ENCODE results near the gene GCNA. TPM values are rescaled to one million over a fixed set of nuclear protein-coding genes. Genes with fewer than 3 reads are reported as not detected.

GCNA gene
- total and polyA plus RNA-seq, 2 of the 13 experiments (the other 11 are each of a cell fraction or from before 2014, with no cell fraction given) = 0.38 to 0.66 TPM

DNA sequence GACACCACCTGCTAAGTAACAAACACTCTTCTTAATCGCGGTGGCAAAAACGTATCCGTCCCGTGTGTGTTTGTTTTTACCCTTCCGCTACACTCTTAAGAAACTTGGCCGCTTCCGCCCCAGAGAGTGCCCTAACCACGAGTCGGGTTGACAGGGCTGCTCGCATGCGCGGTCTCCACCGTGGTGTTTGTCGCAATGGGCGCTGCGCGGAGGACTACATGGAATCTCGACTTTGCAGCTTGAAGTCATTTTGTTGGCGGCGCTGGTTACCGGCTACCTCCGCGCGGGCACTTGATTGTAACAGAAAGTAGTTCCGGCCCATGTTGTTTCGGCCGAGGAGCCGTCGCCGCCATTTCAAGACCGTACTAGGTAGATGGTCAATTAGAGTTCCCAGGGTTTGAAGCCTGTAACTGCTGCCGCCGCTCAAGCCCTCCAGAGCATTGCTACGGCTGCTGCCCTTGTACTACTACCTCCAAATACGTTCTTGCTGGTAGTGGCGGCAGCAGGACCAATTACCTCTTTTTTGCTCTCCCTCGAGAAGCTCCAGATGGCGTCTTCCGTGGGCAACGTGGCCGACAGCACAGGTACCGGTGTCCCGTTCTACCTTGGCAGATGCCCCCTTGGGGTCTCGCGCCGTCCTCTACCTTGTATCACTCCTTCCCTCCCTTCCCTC, 45.3 kb upstream of the GCNA start, which contains the start of gene OGT (continued):
- TF ChIP-seq ZNF850 (CRISPR knock-in tag; conservative IDR thresholded peaks at IDR 0.05) = no peak
- TF ChIP-seq ZNF232 (CRISPR knock-in tag; IDR thresholded peaks at IDR 0.05; ENCODE audit: borderline replicate concordance) = peak; percentile 80; the same call in 1 of the 2 replicates
- TF ChIP-seq ZNF775 (CRISPR knock-in tag; IDR thresholded peaks at IDR 0.05; ENCODE audit: borderline replicate concordance) = no peak
- peak; percentile 65; the same call in 1 of the 2 replicates for TF ChIP-seq ZNF501 (CRISPR knock-in tag; IDR thresholded peaks at IDR 0.05)
- no peak for TF ChIP-seq NBN (conservative IDR thresholded peaks at IDR 0.05)
- TF ChIP-seq HNRNPUL1 (IDR thresholded peaks at IDR 0.05; ENCODE audit: low read depth, low read length) = no peak
- TF ChIP-seq, protein P1, sequence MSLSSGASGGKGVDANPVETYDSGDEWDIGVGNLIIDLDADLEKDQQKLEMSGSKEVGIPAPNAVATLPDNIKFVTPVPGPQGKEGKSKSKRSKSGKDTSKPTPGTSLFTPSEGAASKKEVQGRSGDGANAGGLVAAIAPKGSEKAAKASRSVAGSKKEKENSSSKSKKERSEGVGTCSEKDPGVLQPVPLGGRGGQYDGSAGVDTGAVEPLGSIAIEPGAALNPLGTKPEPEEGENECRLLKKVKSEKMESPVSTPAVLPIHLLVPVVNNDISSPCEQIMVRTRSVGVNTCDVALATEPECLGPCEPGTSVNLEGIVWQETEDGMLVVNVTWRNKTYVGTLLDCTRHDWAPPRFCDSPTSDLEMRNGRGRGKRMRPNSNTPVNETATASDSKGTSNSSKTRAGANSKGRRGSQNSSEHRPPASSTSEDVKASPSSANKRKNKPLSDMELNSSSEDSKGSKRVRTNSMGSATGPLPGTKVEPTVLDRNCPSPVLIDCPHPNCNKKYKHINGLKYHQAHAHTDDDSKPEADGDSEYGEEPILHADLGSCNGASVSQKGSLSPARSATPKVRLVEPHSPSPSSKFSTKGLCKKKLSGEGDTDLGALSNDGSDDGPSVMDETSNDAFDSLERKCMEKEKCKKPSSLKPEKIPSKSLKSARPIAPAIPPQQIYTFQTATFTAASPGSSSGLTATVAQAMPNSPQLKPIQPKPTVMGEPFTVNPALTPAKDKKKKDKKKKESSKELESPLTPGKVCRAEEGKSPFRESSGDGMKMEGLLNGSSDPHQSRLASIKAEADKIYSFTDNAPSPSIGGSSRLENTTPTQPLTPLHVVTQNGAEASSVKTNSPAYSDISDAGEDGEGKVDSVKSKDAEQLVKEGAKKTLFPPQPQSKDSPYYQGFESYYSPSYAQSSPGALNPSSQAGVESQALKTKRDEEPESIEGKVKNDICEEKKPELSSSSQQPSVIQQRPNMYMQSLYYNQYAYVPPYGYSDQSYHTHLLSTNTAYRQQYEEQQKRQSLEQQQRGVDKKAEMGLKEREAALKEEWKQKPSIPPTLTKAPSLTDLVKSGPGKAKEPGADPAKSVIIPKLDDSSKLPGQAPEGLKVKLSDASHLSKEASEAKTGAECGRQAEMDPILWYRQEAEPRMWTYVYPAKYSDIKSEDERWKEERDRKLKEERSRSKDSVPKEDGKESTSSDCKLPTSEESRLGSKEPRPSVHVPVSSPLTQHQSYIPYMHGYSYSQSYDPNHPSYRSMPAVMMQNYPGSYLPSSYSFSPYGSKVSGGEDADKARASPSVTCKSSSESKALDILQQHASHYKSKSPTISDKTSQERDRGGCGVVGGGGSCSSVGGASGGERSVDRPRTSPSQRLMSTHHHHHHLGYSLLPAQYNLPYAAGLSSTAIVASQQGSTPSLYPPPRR (CRISPR knock-in tag; IDR thresholded peaks at IDR 0.05; ENCODE audit: borderline replicate concordance) = 0 out of 2 replicates have a peak, but pooled peaks have one; percentile 39
- TF ChIP-seq ZNF207 (IDR thresholded peaks at IDR 0.05; ENCODE audit: borderline replicate concordance) = no peak
- TF ChIP-seq FOXM1 (CRISPR knock-in tag; IDR thresholded peaks at IDR 0.05) = no peak
- TF ChIP-seq, protein P2, sequence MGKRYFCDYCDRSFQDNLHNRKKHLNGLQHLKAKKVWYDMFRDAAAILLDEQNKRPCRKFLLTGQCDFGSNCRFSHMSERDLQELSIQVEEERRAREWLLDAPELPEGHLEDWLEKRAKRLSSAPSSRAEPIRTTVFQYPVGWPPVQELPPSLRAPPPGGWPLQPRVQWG (CRISPR knock-in tag; IDR thresholded peaks at IDR 0.05; ENCODE audit: borderline replicate concordance, low read depth) = no peak
- TF ChIP-seq, protein P3, sequence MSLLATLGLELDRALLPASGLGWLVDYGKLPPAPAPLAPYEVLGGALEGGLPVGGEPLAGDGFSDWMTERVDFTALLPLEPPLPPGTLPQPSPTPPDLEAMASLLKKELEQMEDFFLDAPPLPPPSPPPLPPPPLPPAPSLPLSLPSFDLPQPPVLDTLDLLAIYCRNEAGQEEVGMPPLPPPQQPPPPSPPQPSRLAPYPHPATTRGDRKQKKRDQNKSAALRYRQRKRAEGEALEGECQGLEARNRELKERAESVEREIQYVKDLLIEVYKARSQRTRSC (CRISPR knock-in tag; IDR thresholded peaks at IDR 0.05; ENCODE audit: low read depth) = no peak
- TF ChIP-seq ZNF430 (CRISPR knock-in tag; IDR thresholded peaks at IDR 0.05) = peak; percentile 66; the same call in 1 of the 2 replicates
- no peak for TF ChIP-seq ZFP36 (IDR thresholded peaks at IDR 0.05; ENCODE audit: borderline replicate concordance, low read depth, low read length, partially characterized antibody)
- 0 out of 2 replicates have a peak, but pooled peaks have one; percentile 28 for TF ChIP-seq ZFX (CRISPR knock-in tag; IDR thresholded peaks at IDR 0.05; ENCODE audit: low read depth)
- TF ChIP-seq, protein P4, sequence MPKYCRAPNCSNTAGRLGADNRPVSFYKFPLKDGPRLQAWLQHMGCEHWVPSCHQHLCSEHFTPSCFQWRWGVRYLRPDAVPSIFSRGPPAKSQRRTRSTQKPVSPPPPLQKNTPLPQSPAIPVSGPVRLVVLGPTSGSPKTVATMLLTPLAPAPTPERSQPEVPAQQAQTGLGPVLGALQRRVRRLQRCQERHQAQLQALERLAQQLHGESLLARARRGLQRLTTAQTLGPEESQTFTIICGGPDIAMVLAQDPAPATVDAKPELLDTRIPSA (CRISPR knock-in tag; IDR thresholded peaks at IDR 0.05; ENCODE audit: borderline replicate concordance) = no peak
- TF ChIP-seq, protein P5, sequence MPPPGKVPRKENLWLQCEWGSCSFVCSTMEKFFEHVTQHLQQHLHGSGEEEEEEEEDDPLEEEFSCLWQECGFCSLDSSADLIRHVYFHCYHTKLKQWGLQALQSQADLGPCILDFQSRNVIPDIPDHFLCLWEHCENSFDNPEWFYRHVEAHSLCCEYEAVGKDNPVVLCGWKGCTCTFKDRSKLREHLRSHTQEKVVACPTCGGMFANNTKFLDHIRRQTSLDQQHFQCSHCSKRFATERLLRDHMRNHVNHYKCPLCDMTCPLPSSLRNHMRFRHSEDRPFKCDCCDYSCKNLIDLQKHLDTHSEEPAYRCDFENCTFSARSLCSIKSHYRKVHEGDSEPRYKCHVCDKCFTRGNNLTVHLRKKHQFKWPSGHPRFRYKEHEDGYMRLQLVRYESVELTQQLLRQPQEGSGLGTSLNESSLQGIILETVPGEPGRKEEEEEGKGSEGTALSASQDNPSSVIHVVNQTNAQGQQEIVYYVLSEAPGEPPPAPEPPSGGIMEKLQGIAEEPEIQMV (CRISPR knock-in tag; IDR thresholded peaks at IDR 0.05; ENCODE audit: low read depth) = peak; percentile 53; the same call in 1 of the 2 replicates
- TF ChIP-seq, protein P6, sequence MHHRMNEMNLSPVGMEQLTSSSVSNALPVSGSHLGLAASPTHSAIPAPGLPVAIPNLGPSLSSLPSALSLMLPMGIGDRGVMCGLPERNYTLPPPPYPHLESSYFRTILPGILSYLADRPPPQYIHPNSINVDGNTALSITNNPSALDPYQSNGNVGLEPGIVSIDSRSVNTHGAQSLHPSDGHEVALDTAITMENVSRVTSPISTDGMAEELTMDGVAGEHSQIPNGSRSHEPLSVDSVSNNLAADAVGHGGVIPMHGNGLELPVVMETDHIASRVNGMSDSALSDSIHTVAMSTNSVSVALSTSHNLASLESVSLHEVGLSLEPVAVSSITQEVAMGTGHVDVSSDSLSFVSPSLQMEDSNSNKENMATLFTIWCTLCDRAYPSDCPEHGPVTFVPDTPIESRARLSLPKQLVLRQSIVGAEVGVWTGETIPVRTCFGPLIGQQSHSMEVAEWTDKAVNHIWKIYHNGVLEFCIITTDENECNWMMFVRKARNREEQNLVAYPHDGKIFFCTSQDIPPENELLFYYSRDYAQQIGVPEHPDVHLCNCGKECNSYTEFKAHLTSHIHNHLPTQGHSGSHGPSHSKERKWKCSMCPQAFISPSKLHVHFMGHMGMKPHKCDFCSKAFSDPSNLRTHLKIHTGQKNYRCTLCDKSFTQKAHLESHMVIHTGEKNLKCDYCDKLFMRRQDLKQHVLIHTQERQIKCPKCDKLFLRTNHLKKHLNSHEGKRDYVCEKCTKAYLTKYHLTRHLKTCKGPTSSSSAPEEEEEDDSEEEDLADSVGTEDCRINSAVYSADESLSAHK (CRISPR knock-in tag; IDR thresholded peaks at IDR 0.05; ENCODE audit: borderline replicate concordance) = no peak
